Skin epidermis (tissue), 12 donors: Measurements from ENCODE around the gene CWC27.

ENCODE experiments used
- H3K27ac ChIP-seq, 21 experiments: fragments of 200-600 bp; sonication (generic) in 11 of 21; one replicate each; pipeline ENCODE4 v1.5.0; 2020; ENCODE audit warnings: mild to moderate bottlenecking in 3 of 21, inconsistent platforms in 2 of 21, moderate library complexity in 2 of 21
- H3K4me3 ChIP-seq, 7 experiments: fragments of 200-600 bp; sonication (generic) in 2 of 7; one replicate each; pipeline ENCODE4 v1.5.0; 2020; ENCODE audit warnings: inconsistent platforms in 2 of 7, mild to moderate bottlenecking in 2 of 7, moderate library complexity in 1 of 7

The CWC27 gene

GRCh38 chr5:64958757-64959391 is 190.1 kb downstream of the CWC27 start:
- Histone ChIP-seq H3K4me3 (no peak overlapping the region), H3K27ac (no peak overlapping the region)

GRCh38 chr5:64963278-64963677 is 194.5 kb downstream of the CWC27 start:
- no peak overlapping the region for H3K4me3 ChIP-seq
- no peak overlapping the region for H3K27ac ChIP-seq

GRCh38 chr5:64968591-64969110 is 199.9 kb downstream of the CWC27 start:
- no peak overlapping the region for H3K4me3 ChIP-seq
- H3K27ac ChIP-seq: no peak overlapping the region

GRCh38 chr5:64969578-64969977 is 200.8 kb downstream of the CWC27 start:
- no peak overlapping the region for H3K27ac ChIP-seq
- H3K4me3 ChIP-seq: no peak overlapping the region

- H3K4me3 ChIP-seq: no peak overlapping the region
- H3K27ac ChIP-seq: no peak overlapping the region
Measured at GRCh38 chr5:64971513-64971912, 202.8 kb downstream of the CWC27 start.

- H3K27ac ChIP-seq: no peak overlapping the region
- no peak overlapping the region for H3K4me3 ChIP-seq
Measured at GRCh38 chr5:64971990-64972389, 203.3 kb downstream of the CWC27 start.

GRCh38 chr5:64972591-64972990 is 203.9 kb downstream of the CWC27 start:
- H3K4me3 ChIP-seq: no peak overlapping the region
- H3K27ac ChIP-seq: no peak overlapping the region

- no peak overlapping the region for H3K27ac ChIP-seq
- H3K4me3 ChIP-seq: no peak overlapping the region
Measured at GRCh38 chr5:64973215-64973614, 204.5 kb downstream of the CWC27 start.

- Histone ChIP-seq H3K27ac (no peak overlapping the region), H3K4me3 (no peak overlapping the region)
Measured at GRCh38 chr5:64977779-64978178, 209.0 kb downstream of the CWC27 start.

- Histone ChIP-seq H3K27ac (peak overlapping the region in 1 of 21 experiments; percentile 17), H3K4me3 (no peak overlapping the region)
Measured at GRCh38 chr5:64978546-64978945, 209.8 kb downstream of the CWC27 start.

GRCh38 chr5:64979531-64979930 is 210.8 kb downstream of the CWC27 start:
- Histone ChIP-seq H3K27ac (no peak overlapping the region), H3K4me3 (no peak overlapping the region)

- Histone ChIP-seq H3K27ac (no peak overlapping the region), H3K4me3 (no peak overlapping the region)
Measured at GRCh38 chr5:64980176-64980575, 211.4 kb downstream of the CWC27 start.

- H3K27ac ChIP-seq: no peak overlapping the region
- H3K4me3 ChIP-seq: no peak overlapping the region
Measured at GRCh38 chr5:64987768-64988167, 219.0 kb downstream of the CWC27 start.

- H3K4me3 ChIP-seq: no peak overlapping the region
- H3K27ac ChIP-seq: no peak overlapping the region
Measured at GRCh38 chr5:65009207-65009606, 240.5 kb downstream of the CWC27 start.

- Histone ChIP-seq H3K4me3 (no peak overlapping the region), H3K27ac (no peak overlapping the region)
Measured at GRCh38 chr5:65010841-65011240, 242.1 kb downstream of the CWC27 start.

- no peak overlapping the region for H3K4me3 ChIP-seq
- peak overlapping the region in 1 of 21 experiments; percentile 15 for H3K27ac ChIP-seq
Measured at GRCh38 chr5:65012301-65012892, 243.7 kb downstream of the CWC27 start.

GRCh38 chr5:65013166-65013565 is 244.4 kb downstream of the CWC27 start:
- no peak overlapping the region for H3K27ac ChIP-seq
- H3K4me3 ChIP-seq: no peak overlapping the region

- Histone ChIP-seq H3K4me3 (no peak overlapping the region), H3K27ac (no peak overlapping the region)
Measured at GRCh38 chr5:65014769-65015168, 246.0 kb downstream of the CWC27 start.

- Histone ChIP-seq H3K4me3 (no peak overlapping the region), H3K27ac (no peak overlapping the region)
Measured at GRCh38 chr5:65015767-65016166, 247.0 kb downstream of the CWC27 start.

GRCh38 chr5:65017636-65018035 is 248.9 kb downstream of the CWC27 start:
- H3K27ac ChIP-seq: no peak overlapping the region

GRCh38 chr5:65018763-65019162 is 250.0 kb downstream of the CWC27 start:
- Histone ChIP-seq H3K4me3 (no peak overlapping the region), H3K27ac (no peak overlapping the region)

More at GRCh38 chr5:65017636-65018035, 248.9 kb downstream of the CWC27 start:
- H3K4me3 ChIP-seq: no peak overlapping the region

- Histone ChIP-seq H3K4me3 (no peak overlapping the region), H3K27ac (no peak overlapping the region)
Measured at GRCh38 chr5:65020492-65020891, 251.8 kb downstream of the CWC27 start.
